Prostate gland (tissue), 2 donors: ENCODE data around the gene APOD.

ENCODE experiments used
- POLR2AphosphoS5 ChIP-seq: sonication (generic); formaldehyde crosslinking; IDR thresholded peaks from one replicate; pipeline ENCODE4 v1.6.1; 2017; ENCODE audit warnings: antibody characterized with exemption
- TF ChIP-seq, protein P1 (sequence below), 4 experiments: fragments of 200-600 bp in 2 of 4; fragments of 450-650 bp in 2 of 4; sonication (generic) in 2 of 4; IDR thresholded peaks; 1 replicate in 3 of 4; 2 replicates in 1 of 4; pipeline ENCODE4 v1.5.1; 2016 to 2019; ENCODE audit warnings: antibody characterized with exemption in 4 of 4, mild to moderate bottlenecking in 2 of 4, moderate library complexity in 2 of 4

DNA sequence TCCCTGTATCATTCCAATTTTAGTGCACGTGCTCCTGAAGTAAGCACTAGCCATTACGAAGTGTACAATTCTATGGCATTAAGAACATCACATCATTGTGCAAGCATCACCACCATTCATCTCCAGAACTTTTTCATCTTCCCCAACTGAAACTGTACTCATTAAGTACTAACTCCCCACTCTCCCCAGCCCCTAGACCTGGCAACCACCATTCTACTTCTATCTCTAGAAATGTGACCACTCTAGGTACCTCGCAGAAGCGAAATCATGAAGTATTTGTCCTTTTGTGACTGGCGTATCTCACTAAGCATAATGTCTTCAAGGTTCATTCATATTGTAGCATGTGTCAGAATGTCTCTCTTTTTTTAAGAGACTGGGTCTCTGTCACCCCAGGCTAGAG is 52.1 kb downstream of the APOD start:
- TF ChIP-seq, protein P1, sequence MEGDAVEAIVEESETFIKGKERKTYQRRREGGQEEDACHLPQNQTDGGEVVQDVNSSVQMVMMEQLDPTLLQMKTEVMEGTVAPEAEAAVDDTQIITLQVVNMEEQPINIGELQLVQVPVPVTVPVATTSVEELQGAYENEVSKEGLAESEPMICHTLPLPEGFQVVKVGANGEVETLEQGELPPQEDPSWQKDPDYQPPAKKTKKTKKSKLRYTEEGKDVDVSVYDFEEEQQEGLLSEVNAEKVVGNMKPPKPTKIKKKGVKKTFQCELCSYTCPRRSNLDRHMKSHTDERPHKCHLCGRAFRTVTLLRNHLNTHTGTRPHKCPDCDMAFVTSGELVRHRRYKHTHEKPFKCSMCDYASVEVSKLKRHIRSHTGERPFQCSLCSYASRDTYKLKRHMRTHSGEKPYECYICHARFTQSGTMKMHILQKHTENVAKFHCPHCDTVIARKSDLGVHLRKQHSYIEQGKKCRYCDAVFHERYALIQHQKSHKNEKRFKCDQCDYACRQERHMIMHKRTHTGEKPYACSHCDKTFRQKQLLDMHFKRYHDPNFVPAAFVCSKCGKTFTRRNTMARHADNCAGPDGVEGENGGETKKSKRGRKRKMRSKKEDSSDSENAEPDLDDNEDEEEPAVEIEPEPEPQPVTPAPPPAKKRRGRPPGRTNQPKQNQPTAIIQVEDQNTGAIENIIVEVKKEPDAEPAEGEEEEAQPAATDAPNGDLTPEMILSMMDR (IDR thresholded peaks at IDR 0.05): no peak
- TF ChIP-seq POLR2AphosphoS5: no peak
